Measurements from ENCODE around the gene KY.

DNA sequence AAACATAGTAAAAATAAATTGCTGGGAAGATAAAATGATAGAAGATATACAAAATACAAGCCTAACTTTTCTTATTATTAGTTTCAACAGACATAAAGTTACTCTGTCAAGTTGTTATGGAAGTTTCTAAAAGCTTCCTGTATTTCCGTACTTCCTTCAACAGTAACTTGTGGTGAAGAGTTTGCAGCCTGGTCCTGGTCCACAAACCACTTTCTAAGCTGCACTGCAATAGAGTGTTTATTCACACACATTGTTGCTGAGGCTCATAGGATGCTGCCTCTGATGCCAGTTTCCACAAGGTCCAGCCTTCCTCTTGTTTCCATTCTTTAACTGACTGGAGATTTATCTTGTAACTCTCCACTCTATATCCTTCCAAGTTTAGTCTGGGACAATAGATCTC, 39.4 kb upstream of the KY start:
- TF ChIP-seq, protein P1, sequence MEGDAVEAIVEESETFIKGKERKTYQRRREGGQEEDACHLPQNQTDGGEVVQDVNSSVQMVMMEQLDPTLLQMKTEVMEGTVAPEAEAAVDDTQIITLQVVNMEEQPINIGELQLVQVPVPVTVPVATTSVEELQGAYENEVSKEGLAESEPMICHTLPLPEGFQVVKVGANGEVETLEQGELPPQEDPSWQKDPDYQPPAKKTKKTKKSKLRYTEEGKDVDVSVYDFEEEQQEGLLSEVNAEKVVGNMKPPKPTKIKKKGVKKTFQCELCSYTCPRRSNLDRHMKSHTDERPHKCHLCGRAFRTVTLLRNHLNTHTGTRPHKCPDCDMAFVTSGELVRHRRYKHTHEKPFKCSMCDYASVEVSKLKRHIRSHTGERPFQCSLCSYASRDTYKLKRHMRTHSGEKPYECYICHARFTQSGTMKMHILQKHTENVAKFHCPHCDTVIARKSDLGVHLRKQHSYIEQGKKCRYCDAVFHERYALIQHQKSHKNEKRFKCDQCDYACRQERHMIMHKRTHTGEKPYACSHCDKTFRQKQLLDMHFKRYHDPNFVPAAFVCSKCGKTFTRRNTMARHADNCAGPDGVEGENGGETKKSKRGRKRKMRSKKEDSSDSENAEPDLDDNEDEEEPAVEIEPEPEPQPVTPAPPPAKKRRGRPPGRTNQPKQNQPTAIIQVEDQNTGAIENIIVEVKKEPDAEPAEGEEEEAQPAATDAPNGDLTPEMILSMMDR (IDR thresholded peaks at IDR 0.05), result no peak
- TF ChIP-seq POLR2A (IDR thresholded peaks at IDR 0.05), result no peak
- TF ChIP-seq EP300 (IDR thresholded peaks at IDR 0.05), result no peak
- no peak for TF ChIP-seq POLR2AphosphoS5 (IDR thresholded peaks at IDR 0.05)
